C4-2B (cell line): Measurements from ENCODE around the gene DNAH3.
"Not testable (repeated sequence)": the region's sequence is repeated elsewhere in the genome, so short reads cannot be mapped to it uniquely, and the experiment has no call there.

Experiments used
- H3K27ac ChIP-seq: fragments of 450-650 bp; 2 replicates; pipeline ENCODE4 v1.5.1; 2017
- CTCF ChIP-seq: fragments of 450-650 bp; conservative IDR thresholded peaks from 2 replicates; pipeline ENCODE4 v1.5.1; 2017; ENCODE audit warnings: mild to moderate bottlenecking
- ZFX ChIP-seq: fragments of 450-650 bp; IDR thresholded peaks from 2 replicates; pipeline ENCODE4 v1.6.1; 2017

Gene DNAH3

DNA sequence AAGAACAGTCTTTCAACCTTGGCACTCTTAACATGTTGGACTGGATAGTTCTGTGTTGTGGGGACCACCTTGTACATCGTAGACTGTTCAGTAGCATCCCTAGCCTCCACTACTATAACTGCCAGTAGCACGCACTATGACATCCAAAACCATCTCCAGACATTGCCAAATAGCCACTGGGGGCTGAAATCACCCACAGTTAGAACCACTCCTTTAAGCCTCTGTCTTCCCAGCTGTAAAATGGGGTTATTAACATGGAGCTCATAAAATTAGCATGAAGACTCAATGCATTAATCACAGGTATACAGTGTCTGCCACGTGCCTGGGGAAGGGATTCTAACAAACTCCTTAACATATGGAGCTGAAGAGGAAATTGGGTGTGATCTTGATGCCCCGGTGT is 200.4 kb downstream of the DNAH3 start:
- TF ChIP-seq ZFX: no peak
- H3K27ac ChIP-seq: no peak overlapping the region

- H3K27ac ChIP-seq: no peak overlapping the region
- TF ChIP-seq CTCF: no peak
- TF ChIP-seq ZFX: no peak
Measured at GRCh38 chr16:20949660-20950059, 201.0 kb downstream of the DNAH3 start.

DNA sequence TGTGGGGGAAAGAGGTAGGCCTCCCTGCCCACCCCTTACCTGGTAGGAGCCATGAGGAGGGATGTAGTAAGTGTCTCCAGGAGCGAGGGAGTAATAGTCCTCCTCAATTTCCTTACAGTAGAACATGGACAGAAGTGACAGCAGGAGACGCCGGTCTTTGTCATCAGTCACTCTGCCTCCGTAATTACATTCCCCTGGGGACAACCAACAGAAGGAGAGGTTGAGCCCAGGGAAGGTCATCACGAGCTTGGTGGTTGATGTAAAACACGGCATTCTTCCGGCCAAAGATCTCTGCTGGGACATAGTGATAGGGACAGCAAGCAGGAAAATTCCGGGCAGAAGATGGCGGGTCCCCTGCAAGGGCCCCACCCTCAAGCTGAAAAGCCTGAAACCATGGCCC is 202.2 kb downstream of the DNAH3 start:
- H3K27ac ChIP-seq: no peak overlapping the region

GRCh38 chr16:20946015-20946629 is 204.5 kb downstream of the DNAH3 start:
- no peak overlapping the region for H3K27ac ChIP-seq

More for the DNA sequence above, 202.2 kb downstream of the DNAH3 start:
- no peak for TF ChIP-seq ZFX

DNA sequence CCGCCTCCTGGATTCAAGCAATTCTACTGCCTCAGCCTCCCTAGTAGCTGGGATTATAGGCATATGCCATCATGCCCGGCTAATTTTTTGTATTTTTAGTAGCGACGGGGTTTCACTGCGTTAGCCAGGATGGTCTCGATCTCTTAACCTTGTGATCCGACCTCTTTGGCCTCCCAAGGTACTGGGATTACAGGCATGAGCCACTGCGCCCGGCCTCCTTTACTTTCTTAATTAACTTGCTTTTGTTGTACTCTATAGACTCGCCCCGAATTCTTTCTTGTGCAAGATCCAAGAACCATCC is 205.1 kb downstream of the DNAH3 start:
- not testable (repeated sequence) for H3K27ac ChIP-seq

More at GRCh38 chr16:20946015-20946629, 204.5 kb downstream of the DNAH3 start:
- no peak for TF ChIP-seq ZFX
- TF ChIP-seq CTCF: no peak

DNA sequence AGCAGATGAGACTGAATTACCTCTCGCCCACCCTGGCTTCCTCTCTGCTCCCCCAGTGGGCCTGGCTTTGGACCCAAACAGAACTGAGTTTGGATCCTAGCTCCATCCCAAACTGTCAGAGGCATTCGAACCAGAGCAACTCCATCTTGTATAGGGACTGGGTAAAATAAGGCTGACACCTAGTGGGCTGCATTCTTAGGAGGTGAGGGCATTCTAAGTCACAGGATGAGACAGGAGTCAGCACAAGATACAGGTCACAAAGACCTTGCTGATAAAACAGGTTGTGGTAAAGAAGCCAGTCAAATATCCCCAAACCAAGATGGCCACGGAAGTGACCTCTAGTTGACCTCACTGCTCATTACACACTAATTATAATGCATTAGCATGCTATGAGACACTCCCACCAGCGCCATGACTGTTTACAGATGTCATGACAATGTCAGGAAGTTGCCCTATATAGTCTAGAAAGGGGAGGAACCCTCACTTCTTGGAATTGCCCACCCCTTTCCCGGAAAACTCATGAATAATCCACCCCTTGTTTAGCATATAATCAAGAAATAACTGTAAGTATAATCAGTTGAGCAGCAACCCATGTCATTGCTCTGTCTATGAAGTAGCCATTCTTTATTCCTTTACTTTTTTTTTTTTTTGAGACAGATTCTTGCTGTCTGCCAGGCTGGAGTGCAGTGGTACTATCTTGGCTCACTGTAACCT is 205.6 kb downstream of the DNAH3 start:
- no peak for TF ChIP-seq CTCF
- TF ChIP-seq ZFX: no peak
- H3K27ac ChIP-seq: no peak overlapping the region

DNA sequence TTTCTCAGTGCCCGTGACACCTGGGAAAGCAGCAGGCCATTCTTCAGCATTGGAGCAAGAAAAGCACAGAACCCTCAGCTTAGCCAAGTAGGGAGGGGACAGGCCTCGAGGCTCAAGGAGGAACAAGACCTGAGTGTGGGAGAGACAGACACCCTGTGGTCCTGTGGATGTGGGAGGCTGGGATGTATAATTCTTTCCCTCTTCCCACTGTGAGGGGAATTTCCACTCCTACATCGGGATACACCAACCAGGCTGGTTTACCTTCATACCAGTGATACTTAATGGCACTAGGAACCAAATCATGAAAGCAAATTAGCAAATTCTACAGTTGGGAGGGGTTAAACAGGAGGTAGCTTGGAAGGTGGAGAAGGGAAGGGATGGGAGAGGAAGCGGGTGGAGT is 208.4 kb downstream of the DNAH3 start:
- no peak for TF ChIP-seq CTCF
- TF ChIP-seq ZFX: no peak
- no peak overlapping the region for H3K27ac ChIP-seq

DNA sequence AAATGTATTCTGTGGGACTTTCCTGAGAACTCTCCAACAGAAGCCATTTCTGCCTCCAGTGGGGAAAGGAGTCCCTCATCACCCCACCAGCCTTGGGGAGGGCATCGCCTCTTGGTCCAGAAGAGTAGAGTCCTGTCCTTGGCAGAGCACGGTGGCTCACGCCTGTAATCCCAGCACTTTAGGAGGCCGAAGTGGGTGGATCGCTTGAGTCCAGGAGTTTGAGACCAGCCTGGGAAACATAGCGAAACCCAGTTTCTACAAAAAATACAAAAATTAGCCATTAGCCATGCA is 209.1 kb downstream of the DNAH3 start:
- H3K27ac ChIP-seq: no peak overlapping the region
- TF ChIP-seq ZFX (no peak), CTCF (no peak)

DNA sequence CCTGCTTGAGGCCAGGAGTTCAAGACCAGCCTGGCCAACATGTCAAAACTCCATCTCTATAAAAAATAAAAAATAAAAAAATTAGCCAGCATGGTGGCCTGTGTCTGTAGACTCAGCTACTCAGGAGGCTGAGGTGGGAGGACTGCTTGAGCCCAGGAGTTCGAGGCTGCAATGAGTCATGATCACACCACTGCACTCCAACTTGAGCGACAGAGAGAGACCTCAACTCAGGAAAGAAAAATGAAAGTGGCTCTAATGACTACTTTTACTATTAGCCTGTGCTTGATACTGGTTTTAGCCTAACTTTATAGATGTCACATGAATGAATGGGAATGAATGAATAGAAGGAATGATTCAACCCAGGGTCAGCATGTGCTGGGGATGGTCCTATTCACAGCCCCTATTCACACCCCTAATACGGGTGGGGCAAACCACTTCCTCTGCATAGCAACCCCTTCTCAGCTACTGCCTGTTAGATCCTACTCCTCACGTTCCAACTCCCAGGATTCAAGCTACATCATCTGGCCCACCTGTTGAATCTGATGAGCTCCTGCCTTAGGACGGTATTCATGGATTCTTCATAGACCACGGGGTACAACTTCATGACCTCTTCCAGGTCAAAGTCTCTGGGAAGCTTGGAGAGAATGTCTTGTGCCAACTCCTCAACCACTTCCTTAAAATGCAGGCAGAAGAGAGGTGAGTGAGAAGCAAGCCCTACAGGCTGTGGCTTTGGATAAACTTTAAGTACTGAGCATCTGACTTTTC is 209.6 kb downstream of the DNAH3 start:
- TF ChIP-seq ZFX: no peak
- no peak for TF ChIP-seq CTCF
- no peak overlapping the region for H3K27ac ChIP-seq
